Measurements from ENCODE around the gene CLMP. TPM values are rescaled to one million over a fixed set of nuclear protein-coding genes. Genes with fewer than 3 reads are reported as not detected.

Gene CLMP
- polyA plus RNA-seq, 2 of the 4 experiments (the other 2 are of a cell fraction), result 15.7 to 17.1 TPM

GRCh38 chr11:123228496-123229163 is 33.6 kb upstream of the CLMP start:
- H3K4me3 ChIP-seq, result no peak overlapping the region
- ChIA-PET POLR2A (no interaction called here), CTCF (interaction anchor here (0.6 to 20.3 kb wide), 4 partner anchors 15 to 1897 kb away, joined by 3 to 358 read pairs (median 6); no protein-coding TSS in a partner anchor)
- H3K4me1 ChIP-seq, result peaks cover 22% of the 10 kb centered on the region
- no peak overlapping the region for H3K4me2 ChIP-seq
- peak overlapping the region in 1 of 2 experiments; percentile 43; a peak in 1 of 6 replicates for H3K27ac ChIP-seq
- FAIRE-seq (no peak), ATAC-seq (no peak), DNase-seq (ENCODE audit: low read depth in 1 of 2, low spot score in 1 of 2) (no peak)
- TF ChIP-seq BCL3 (IDR thresholded peaks at IDR 0.05), result no peak
- TF ChIP-seq POLR2A (IDR thresholded peaks at IDR 0.05; ENCODE audit: low read length), result no peak
- TF ChIP-seq, protein P1, sequence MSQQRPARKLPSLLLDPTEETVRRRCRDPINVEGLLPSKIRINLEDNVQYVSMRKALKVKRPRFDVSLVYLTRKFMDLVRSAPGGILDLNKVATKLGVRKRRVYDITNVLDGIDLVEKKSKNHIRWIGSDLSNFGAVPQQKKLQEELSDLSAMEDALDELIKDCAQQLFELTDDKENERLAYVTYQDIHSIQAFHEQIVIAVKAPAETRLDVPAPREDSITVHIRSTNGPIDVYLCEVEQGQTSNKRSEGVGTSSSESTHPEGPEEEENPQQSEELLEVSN (IDR thresholded peaks at IDR 0.05; ENCODE audit: borderline replicate concordance, low read depth), result no peak
- no peak for TF ChIP-seq POLR2AphosphoS2 (conservative IDR thresholded peaks at IDR 0.05; ENCODE audit: low read length)
- TF ChIP-seq ZFP36 (IDR thresholded peaks at IDR 0.05; ENCODE audit: borderline replicate concordance, partially characterized antibody), result no peak
- no peak for TF ChIP-seq SMC3 (IDR thresholded peaks at IDR 0.05)
- TF ChIP-seq, protein P2, sequence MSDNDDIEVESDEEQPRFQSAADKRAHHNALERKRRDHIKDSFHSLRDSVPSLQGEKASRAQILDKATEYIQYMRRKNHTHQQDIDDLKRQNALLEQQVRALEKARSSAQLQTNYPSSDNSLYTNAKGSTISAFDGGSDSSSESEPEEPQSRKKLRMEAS (IDR thresholded peaks at IDR 0.05), result no peak
- no peak for TF ChIP-seq CHD4 (IDR thresholded peaks at IDR 0.05; ENCODE audit: borderline replicate concordance)
- 86% methylated on average over 8 of the region's 8 CpGs for WGBS (ENCODE audit: missing lambda C conversion rate)
- H3K9me3 ChIP-seq, result no peaks in the 10 kb centered on the region

- FAIRE-seq (no peak), ATAC-seq (no peak), DNase-seq (ENCODE audit: low read depth in 1 of 2, low spot score in 1 of 2) (no peak)
- no peaks in the 10 kb centered on the region for H3K9me3 ChIP-seq
- POLR2A ChIA-PET, result no interaction called here
- H3K4me1 ChIP-seq, result peaks cover 22% of the 10 kb centered on the region
- TF ChIP-seq HOXB5 (CRISPR knock-in tag; IDR thresholded peaks at IDR 0.05) (no peak), CBX8 (IDR thresholded peaks at IDR 0.05) (no peak), PBX3 (IDR thresholded peaks at IDR 0.05) (no peak), SREBF2 (IDR thresholded peaks at IDR 0.05) (no peak), TFCP2L1 (CRISPR knock-in tag; IDR thresholded peaks at IDR 0.05) (no peak), RFX5 (IDR thresholded peaks at IDR 0.05) (no peak), KDM1A (IDR thresholded peaks at IDR 0.05; ENCODE audit: low read depth) (no peak), CHD2 (IDR thresholded peaks at IDR 0.05; ENCODE audit: low read length, partially characterized antibody) (no peak), RARB (CRISPR knock-in tag; IDR thresholded peaks at IDR 0.05) (no peak), HDAC2 (IDR thresholded peaks at IDR 0.05) (no peak), GATA3 (IDR thresholded peaks at IDR 0.05; ENCODE audit: borderline replicate concordance) (no peak), RCOR1 (IDR thresholded peaks at IDR 0.05; ENCODE audit: low read depth, low read length) (no peak), KDM5A (IDR thresholded peaks at IDR 0.05) (no peak), SMC3 (IDR thresholded peaks at IDR 0.05) (no peak), NR3C1 (IDR thresholded peaks at IDR 0.05) (no peak), NPAS2 (CRISPR knock-in tag; IDR thresholded peaks at IDR 0.05; ENCODE audit: borderline replicate concordance) (no peak), BHLHE40 (IDR thresholded peaks at IDR 0.05; ENCODE audit: low read depth, low read length) (no peak)
- TF ChIP-seq, protein P3, sequence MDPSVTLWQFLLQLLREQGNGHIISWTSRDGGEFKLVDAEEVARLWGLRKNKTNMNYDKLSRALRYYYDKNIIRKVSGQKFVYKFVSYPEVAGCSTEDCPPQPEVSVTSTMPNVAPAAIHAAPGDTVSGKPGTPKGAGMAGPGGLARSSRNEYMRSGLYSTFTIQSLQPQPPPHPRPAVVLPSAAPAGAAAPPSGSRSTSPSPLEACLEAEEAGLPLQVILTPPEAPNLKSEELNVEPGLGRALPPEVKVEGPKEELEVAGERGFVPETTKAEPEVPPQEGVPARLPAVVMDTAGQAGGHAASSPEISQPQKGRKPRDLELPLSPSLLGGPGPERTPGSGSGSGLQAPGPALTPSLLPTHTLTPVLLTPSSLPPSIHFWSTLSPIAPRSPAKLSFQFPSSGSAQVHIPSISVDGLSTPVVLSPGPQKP (IDR thresholded peaks at IDR 0.05; ENCODE audit: low read depth, low read length), result no peak
- TF ChIP-seq, protein P4, sequence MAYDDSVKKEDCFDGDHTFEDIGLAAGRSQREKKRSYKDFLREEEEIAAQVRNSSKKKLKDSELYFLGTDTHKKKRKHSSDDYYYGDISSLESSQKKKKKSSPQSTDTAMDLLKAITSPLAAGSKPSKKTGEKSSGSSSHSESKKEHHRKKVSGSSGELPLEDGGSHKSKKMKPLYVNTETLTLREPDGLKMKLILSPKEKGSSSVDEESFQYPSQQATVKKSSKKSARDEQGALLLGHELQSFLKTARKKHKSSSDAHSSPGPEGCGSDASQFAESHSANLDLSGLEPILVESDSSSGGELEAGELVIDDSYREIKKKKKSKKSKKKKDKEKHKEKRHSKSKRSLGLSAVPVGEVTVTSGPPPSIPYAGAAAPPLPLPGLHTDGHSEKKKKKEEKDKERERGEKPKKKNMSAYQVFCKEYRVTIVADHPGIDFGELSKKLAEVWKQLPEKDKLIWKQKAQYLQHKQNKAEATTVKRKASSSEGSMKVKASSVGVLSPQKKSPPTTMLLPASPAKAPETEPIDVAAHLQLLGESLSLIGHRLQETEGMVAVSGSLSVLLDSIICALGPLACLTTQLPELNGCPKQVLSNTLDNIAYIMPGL (CRISPR knock-in tag; IDR thresholded peaks at IDR 0.05; ENCODE audit: borderline replicate concordance), result no peak
- no peak overlapping the region for H3K4me2 ChIP-seq
- no peak overlapping the region for H3K4me3 ChIP-seq
- CTCF ChIA-PET, result interaction anchor here (1.0 to 1.8 kb wide), 2 partner anchors 16 to 19 kb away, joined by 5 to 6 read pairs; no protein-coding TSS in a partner anchor
- WGBS (ENCODE audit: missing lambda C conversion rate), result 77% methylated on average over 6 of the region's 7 CpGs
- peak overlapping the region in 1 of 2 experiments; percentile 43; a peak in 1 of 6 replicates for H3K27ac ChIP-seq
Observed at GRCh38 chr11:123227763-123228495, 32.9 kb upstream of the CLMP start.
